Measurements from ENCODE around the gene CBX7. TPM values are rescaled to one million over a fixed set of nuclear protein-coding genes. Genes with fewer than 3 reads are reported as not detected.

Gene CBX7
- total and polyA plus RNA-seq, 9 of the 15 experiments (the other 6 are each of a cell fraction or from before 2014, with no cell fraction given), result 0.04 to 5.2 (median 2.8) TPM

GRCh38 chr22:39123751-39124581 lies 28.5 kb downstream of the CBX7 start:
- Histone ChIP-seq H3K27me3 (ENCODE audit: control insufficient read depth in 2 of 2, insufficient read depth in 2 of 2, low read length in 2 of 2) (no peaks in the 10 kb centered on the region), H3K9me3 (replicated peaks; ENCODE audit: control insufficient read depth, insufficient read depth, low read depth, low read length) (no peaks in the 10 kb centered on the region), H3K4me1 (replicated peaks in 1 of 2; ENCODE audit: control insufficient read depth in 2 of 2, insufficient read depth in 2 of 2, low read length in 2 of 2) (peaks cover 0 to 2% of the 10 kb centered on the region in 2 experiments; a peak in 1 of 5 replicates), H3K79me2 (ENCODE audit: control insufficient read depth, insufficient read depth, low read length) (no peaks in the 10 kb centered on the region), H3K4me2 (ENCODE audit: insufficient read depth, low read length) (no peak overlapping the region), H3K36me3 (ENCODE audit: control insufficient read depth, insufficient read depth, low read length) (no peaks in the 10 kb centered on the region), H2AFZ (ENCODE audit: low read depth, low read length) (no peak overlapping the region), H3K9me1 (ENCODE audit: control insufficient read depth, insufficient read depth, low read length) (no peaks in the 10 kb centered on the region), H3K4me3 (no peak overlapping the region), H3K9ac (ENCODE audit: insufficient read depth in 1 of 2, low read depth in 2 of 2, low read length in 2 of 2) (no peak overlapping the region), H4K20me1 (replicated peaks; ENCODE audit: control insufficient read depth, insufficient read depth, low read length) (no peaks in the 10 kb centered on the region), H3K27ac (ENCODE audit: extremely low read depth, low read depth, low read length) (no peak overlapping the region)
- 29% methylated on average over 7 of the region's 33 CpGs for WGBS (ENCODE audit: insufficient coverage, low coverage, missing lambda C conversion rate)
- TF ChIP-seq RNF2 (IDR thresholded peaks at IDR 0.05) (no peak), LCOR (CRISPR knock-in tag; IDR thresholded peaks at IDR 0.05) (no peak), MIER1 (IDR thresholded peaks at IDR 0.05; ENCODE audit: low read depth) (no peak), ZNF609 (CRISPR knock-in tag; IDR thresholded peaks at IDR 0.05; ENCODE audit: borderline replicate concordance) (no peak), ZNF584 (CRISPR knock-in tag; IDR thresholded peaks at IDR 0.05; ENCODE audit: low read depth) (no peak), ZNF696 (CRISPR knock-in tag; conservative IDR thresholded peaks at IDR 0.05) (no peak), NFXL1 (CRISPR knock-in tag; IDR thresholded peaks at IDR 0.05) (no peak), ZNF79 (CRISPR knock-in tag; IDR thresholded peaks at IDR 0.05; ENCODE audit: low read depth) (no peak), MED1 (CRISPR knock-in tag; IDR thresholded peaks at IDR 0.05; ENCODE audit: borderline replicate concordance) (no peak), FOS (IDR thresholded peaks at IDR 0.05; ENCODE audit: extremely low read depth, insufficient read length) (no peak), IFI16 (CRISPR knock-in tag; IDR thresholded peaks at IDR 0.05) (no peak), HSF4 (CRISPR knock-in tag; IDR thresholded peaks at IDR 0.05; ENCODE audit: borderline replicate concordance) (no peak)
- peak in 1 of 4 experiments; percentile 4 for DNase-seq (ENCODE audit: extremely low read depth in 1 of 4, low spot score in 3 of 4)
- POLR2A ChIA-PET, result interaction anchor here (0.6 to 0.7 kb wide), 2 partner anchors 196 to 209 kb away, joined by 3 read pairs; no protein-coding TSS in a partner anchor
- intact Hi-C loops (cut with micrococcal nuclease) (loop anchor here (5.0 kb wide), 1 partner anchor 357 kb away; no protein-coding TSS in a partner anchor), in situ Hi-C loops (cut with MboI) (no loop called here)
- CTCF ChIA-PET (ENCODE audit: low intra/inter-chr PET ratio), result no interaction called here
- FAIRE-seq, result no peak
- no TSS peak for BruUV-seq (replicated peaks)
- ATAC-seq, result no peak

All from K562 (cell line).